IPS DF 6.9 (cell line): ENCODE results near the gene NFATC2.

Source experiments
- DNase-seq: peaks from one replicate; pipeline ENCODE4 v3.0.0-alpha.2; 2013; ENCODE audit warnings: low read depth, low spot score
- H3K27ac ChIP-seq: one replicate; pipeline ENCODE4 v1.5.1; 2013; ENCODE audit warnings: low read length, control low read depth
- H3K27me3 ChIP-seq: 2 replicates; pipeline ENCODE4 v1.6.1; 2013; ENCODE audit warnings: mild to moderate bottlenecking, low read length; ENCODE audit not compliant: control insufficient read depth, insufficient read depth
- H3K36me3 ChIP-seq: 2 replicates; pipeline ENCODE4 v1.6.1; 2013; ENCODE audit warnings: low read length; ENCODE audit not compliant: control insufficient read depth, insufficient read depth
- H3K4me1 ChIP-seq: 2 replicates; pipeline ENCODE4 v1.6.1; 2013; ENCODE audit warnings: low read length; ENCODE audit not compliant: control insufficient read depth, insufficient read depth
- H3K4me3 ChIP-seq: 2 replicates; pipeline ENCODE4 v1.5.1; 2013; ENCODE audit warnings: mild to moderate bottlenecking, low read length
- H3K9me3 ChIP-seq: 2 replicates; pipeline ENCODE4 v1.6.1; 2013; ENCODE audit warnings: low read length, inconsistent platforms; ENCODE audit not compliant: control insufficient read depth, insufficient read depth
- WGBS: extraction: QIAGEN DNeasy Blood & Tissue Kit; methylation state at CpG from one replicate; pipeline ENCODE4 v1.1.7; 2013; ENCODE audit warnings: mixed read lengths, missing lambda C conversion rate; ENCODE audit not compliant: insufficient read length, insufficient coverage; 5-methylcytosine and 5-hydroxymethylcytosine counted together

The NFATC2 gene

GRCh38 chr20:51560042-51560441, 17.5 kb upstream of the NFATC2 start:
- no peak overlapping the region for H3K4me3 ChIP-seq
- peaks cover 2% of the 10 kb centered on the region; the same call in 1 of the 2 replicates for H3K4me1 ChIP-seq
- DNase-seq: no peak
- H3K36me3 ChIP-seq: no peaks in the 10 kb centered on the region
- no peak overlapping the region for H3K27ac ChIP-seq
- no CpG with 5 or more reads among the region's 1 CpG for WGBS
- H3K9me3 ChIP-seq: no peaks in the 10 kb centered on the region
- H3K27me3 ChIP-seq: peaks cover 36% of the 10 kb centered on the region

- Histone ChIP-seq H3K4me3 (no peak overlapping the region), H3K9me3 (no peaks in the 10 kb centered on the region), H3K27me3 (no peaks in the 10 kb centered on the region; the same call in 1 of the 2 replicates), H3K4me1 (no peaks in the 10 kb centered on the region), H3K27ac (no peak overlapping the region), H3K36me3 (no peaks in the 10 kb centered on the region)
- no CpG with 5 or more reads among the region's 11 CpGs for WGBS
- no peak for DNase-seq
Measured at GRCh38 chr20:51554538-51555165, 12.1 kb upstream of the NFATC2 start.

- Histone ChIP-seq H3K36me3 (no peaks in the 10 kb centered on the region), H3K27me3 (no peaks in the 10 kb centered on the region), H3K9me3 (no peaks in the 10 kb centered on the region), H3K27ac (no peak overlapping the region), H3K4me1 (no peaks in the 10 kb centered on the region), H3K4me3 (no peak overlapping the region)
- no CpG with 5 or more reads among the region's 8 CpGs for WGBS
- no peak for DNase-seq
Measured at GRCh38 chr20:51553897-51554486, 11.5 kb upstream of the NFATC2 start.

GRCh38 chr20:51551186-51551585, 8.7 kb upstream of the NFATC2 start:
- Histone ChIP-seq H3K4me1 (no peaks in the 10 kb centered on the region), H3K27ac (no peak overlapping the region), H3K27me3 (peaks cover 3% of the 10 kb centered on the region; the same call in 1 of the 2 replicates), H3K4me3 (no peak overlapping the region), H3K9me3 (no peaks in the 10 kb centered on the region), H3K36me3 (no peaks in the 10 kb centered on the region)
- DNase-seq: no peak
- WGBS: no CpG with 5 or more reads among the region's 3 CpGs

- no peaks in the 10 kb centered on the region for H3K4me1 ChIP-seq
- H3K36me3 ChIP-seq: no peaks in the 10 kb centered on the region
- no peak for DNase-seq
- no CpG with 5 or more reads among the region's 4 CpGs for WGBS
- H3K9me3 ChIP-seq: no peaks in the 10 kb centered on the region
- no peak overlapping the region for H3K4me3 ChIP-seq
- H3K27me3 ChIP-seq: peaks cover 5% of the 10 kb centered on the region
- no peak overlapping the region for H3K27ac ChIP-seq
Measured at GRCh38 chr20:51549474-51549873, 7.0 kb upstream of the NFATC2 start.

GRCh38 chr20:51547951-51548350, 5.4 kb upstream of the NFATC2 start:
- Histone ChIP-seq H3K4me3 (no peak overlapping the region), H3K9me3 (no peaks in the 10 kb centered on the region), H3K27ac (no peak overlapping the region), H3K36me3 (no peaks in the 10 kb centered on the region), H3K4me1 (0 out of 2 replicates have a peak, but pooled peaks cover under 1% of the 10 kb centered on the region), H3K27me3 (peaks cover 14% of the 10 kb centered on the region)
- DNase-seq: no peak
- WGBS: no CpG with 5 or more reads among the region's 7 CpGs

GRCh38 chr20:51545515-51545914, 3.0 kb upstream of the NFATC2 start:
- peaks cover 16% of the 10 kb centered on the region for H3K27me3 ChIP-seq
- DNase-seq: no peak
- WGBS: 100% methylated on average over 2 of the region's 2 CpGs

GRCh38 chr20:51543422-51543788, 886 bp upstream of the NFATC2 start:
- Histone ChIP-seq H3K36me3 (no peaks in the 10 kb centered on the region), H3K4me1 (peaks cover 6% of the 10 kb centered on the region; the same call in 1 of the 2 replicates), H3K27me3 (peaks cover 16% of the 10 kb centered on the region), H3K27ac (no peak overlapping the region), H3K9me3 (no peaks in the 10 kb centered on the region), H3K4me3 (no peak overlapping the region)
- no peak for DNase-seq
- WGBS: no CpG with 5 or more reads among the region's 7 CpGs

More at GRCh38 chr20:51545515-51545914, 3.0 kb upstream of the NFATC2 start:
- Histone ChIP-seq H3K27ac (no peak overlapping the region), H3K36me3 (no peaks in the 10 kb centered on the region), H3K4me1 (peaks cover 6% of the 10 kb centered on the region; the same call in 1 of the 2 replicates), H3K9me3 (no peaks in the 10 kb centered on the region), H3K4me3 (no peak overlapping the region)

GRCh38 chr20:51542033-51542570, 417 bp downstream of the NFATC2 start:
- no peaks in the 10 kb centered on the region for H3K36me3 ChIP-seq
- H3K27ac ChIP-seq: no peak overlapping the region
- peak overlapping the region; percentile 31; the same call in 1 of the 2 replicates for H3K4me3 ChIP-seq
- H3K9me3 ChIP-seq: no peaks in the 10 kb centered on the region
- peaks cover 6% of the 10 kb centered on the region; the same call in 1 of the 2 replicates for H3K4me1 ChIP-seq
- WGBS: no CpG with 5 or more reads among the region's 29 CpGs
- DNase-seq: no peak
- peaks cover 16% of the 10 kb centered on the region for H3K27me3 ChIP-seq

GRCh38 chr20:51541189-51542032, 1.1 kb downstream of the NFATC2 start:
- WGBS: no CpG with 5 or more reads among the region's 13 CpGs
- Histone ChIP-seq H3K27ac (no peak overlapping the region), H3K4me1 (peaks cover 6% of the 10 kb centered on the region; the same call in 1 of the 2 replicates), H3K36me3 (no peaks in the 10 kb centered on the region), H3K4me3 (no peak overlapping the region), H3K9me3 (no peaks in the 10 kb centered on the region), H3K27me3 (peaks cover 13% of the 10 kb centered on the region)
- DNase-seq: no peak
